HG02642 (cell line): ENCODE data around the gene POLRMT.
"Not testable (repeated sequence)": the region's sequence is repeated elsewhere in the genome, so short reads cannot be mapped to it uniquely, and the experiment has no call there.

Experiments used
- ATAC-seq: cut with Tn5 transposase; IDR thresholded peaks from one replicate; pipeline ENCODE4 v1.9.1; 2021; ENCODE audit warnings: mild to moderate bottlenecking; ENCODE audit not compliant: unreplicated experiment, poor library complexity

Gene POLRMT

DNA sequence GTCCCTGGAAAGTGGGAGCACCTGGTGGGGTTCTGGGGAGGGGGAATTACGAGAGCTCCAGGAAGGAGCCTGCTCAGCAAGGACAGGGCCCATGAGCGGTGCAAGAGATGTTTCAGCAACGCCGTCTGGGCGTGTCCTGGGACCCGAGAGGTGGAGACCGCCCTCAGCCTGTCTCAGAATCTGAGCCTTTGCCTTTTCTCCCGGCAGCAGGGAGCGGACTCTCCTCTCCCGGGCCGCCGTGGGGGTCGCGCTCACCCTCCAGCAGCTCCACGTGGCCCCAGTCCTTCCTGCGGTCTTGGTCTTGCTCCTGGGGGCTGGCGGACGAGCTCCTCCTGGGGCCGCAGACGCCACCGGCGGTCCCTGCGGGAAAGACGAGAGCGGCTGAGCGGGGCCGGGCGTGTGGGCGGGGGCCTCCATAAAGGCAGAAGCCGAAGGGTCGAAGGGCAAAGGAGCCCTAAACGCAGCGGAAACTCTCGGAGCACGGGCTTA lies 714 bp downstream of the POLRMT start:
- ATAC-seq: peak; percentile 17

DNA sequence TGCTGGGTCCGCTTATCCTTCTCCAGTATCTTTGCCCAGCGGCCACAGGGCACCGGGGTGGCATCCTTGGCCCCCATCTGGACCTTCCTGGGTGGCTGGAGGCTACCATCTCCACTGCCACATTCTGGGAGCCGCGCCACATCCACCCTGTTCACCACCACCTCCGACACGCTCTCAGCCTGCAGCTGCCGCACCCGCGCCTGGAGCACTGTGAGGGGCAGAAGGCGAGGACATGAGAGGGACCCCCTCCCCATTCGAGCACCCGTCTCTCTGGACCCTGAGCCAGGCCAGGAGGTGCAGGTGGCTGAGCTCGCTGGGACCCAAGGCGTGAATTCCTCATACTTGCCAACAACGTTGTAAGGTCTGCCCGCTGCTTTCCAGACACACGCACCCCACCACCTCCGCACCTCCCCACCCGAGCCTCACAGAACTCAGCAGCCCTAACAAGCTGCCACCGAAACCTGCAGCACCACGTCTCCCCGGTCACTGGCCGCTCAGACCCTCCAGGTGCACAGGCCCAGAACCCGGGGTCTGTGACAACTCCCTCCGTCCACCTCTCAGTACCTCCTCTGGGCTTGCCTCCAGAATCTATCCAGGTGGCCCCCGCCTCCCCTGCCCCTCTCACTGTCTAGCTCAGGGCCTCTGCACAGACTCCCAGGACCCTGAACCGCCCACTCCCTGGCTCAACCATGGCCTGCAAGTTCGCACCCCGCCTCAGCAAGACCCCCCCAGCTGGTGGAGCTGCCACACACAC lies 3.2 kb downstream of the POLRMT start:
- ATAC-seq: no peak

GRCh38 chr19:629515-629914 lies 3.8 kb downstream of the POLRMT start:
- not testable (repeated sequence) for ATAC-seq

DNA sequence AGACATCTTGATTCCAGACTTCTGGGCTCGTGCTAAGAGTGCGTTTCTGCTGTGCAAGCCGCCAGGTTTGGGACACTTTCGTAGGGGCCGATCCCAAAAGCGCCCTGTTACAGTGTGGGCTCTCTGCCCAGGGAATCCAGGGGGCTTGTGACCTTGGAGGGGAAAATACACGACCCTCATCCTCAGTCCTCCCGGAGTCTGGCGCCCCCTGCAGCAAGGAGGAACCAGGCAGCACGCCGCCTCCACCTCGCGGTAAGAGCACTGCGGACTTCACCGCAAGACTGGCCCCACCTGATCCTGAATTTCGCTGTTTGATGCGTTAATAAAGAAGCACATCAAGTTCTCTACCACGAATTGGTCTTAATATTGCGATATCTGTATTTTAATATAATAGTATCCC lies 5.2 kb downstream of the POLRMT start:
- no peak for ATAC-seq

DNA sequence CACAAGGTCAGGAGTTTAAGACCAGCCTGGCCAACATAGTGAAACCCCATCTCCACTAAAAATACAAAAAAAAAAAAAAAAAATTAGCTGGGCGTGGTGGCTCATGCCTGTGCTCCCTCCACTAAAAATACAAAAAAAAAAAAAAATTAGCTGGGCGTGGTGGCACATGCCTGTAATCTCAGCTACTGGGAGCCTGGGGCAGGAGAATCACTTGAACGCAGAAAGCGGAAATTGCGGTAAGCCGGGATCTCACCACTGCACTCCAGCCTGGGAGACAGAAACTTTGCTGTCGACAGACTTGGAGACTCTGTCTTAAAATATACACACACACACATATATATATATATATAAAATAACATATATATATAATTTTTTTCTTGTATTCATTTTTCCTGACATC lies 6.8 kb downstream of the POLRMT start:
- not testable (repeated sequence) for ATAC-seq

DNA sequence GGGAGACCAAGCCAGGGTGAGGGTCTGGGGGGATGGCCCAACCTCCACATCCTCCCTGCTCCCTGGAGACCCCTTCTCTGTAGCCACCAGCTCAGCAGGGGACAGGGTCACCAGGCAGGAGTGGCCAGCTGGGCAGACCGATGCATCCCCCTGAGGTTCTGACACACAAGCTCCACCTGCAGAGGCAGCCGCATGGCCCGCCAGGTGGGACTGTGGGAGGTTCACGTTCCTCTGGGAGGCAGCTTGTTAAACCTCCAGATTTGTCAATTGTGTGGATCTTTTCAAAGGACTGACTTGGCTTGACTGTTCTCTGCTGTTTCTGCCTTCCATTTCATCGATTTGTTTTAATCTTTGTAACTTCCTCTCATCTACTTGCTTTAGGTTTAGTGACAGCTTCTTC lies 8.1 kb downstream of the POLRMT start:
- no peak for ATAC-seq

DNA sequence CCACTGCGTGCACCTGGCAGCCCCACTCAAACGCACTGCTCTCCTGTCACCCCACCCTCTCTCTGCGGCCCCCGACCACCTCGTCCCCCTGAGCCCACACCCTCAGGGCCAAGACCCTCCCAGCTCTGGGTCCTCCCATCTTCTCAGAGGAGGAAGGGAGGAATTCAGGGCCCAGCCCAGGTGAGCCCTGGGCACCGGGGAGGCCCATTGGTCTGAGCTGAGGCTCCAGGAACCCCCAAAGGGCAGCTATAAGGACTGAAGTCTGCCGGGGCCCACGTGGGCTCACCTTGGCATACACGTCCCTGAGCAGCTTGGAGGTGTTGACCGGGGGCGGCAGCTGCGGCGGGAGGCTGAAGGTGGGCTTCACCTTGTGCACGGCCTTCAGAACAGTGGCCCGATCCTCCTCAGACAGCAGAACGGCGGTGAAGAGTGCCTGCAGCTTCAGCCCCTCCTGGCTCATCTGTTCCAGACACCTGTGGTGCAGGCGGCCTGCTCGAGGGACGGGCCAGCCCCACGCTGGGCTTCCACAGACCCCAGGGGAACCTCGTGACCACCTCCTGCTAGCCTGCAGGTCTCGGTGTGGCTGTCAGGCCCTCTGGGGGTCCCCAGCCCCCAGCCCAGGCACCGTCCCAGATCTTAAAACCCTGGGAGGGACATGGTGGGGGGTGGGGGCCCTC lies 8.8 kb downstream of the POLRMT start:
- ATAC-seq: no peak

- ATAC-seq: no peak
Observed at GRCh38 chr19:623974-624373, 9.4 kb downstream of the POLRMT start.

GRCh38 chr19:623175-623916 lies 10.0 kb downstream of the POLRMT start:
- ATAC-seq: no peak

GRCh38 chr19:622666-623065 lies 10.7 kb downstream of the POLRMT start:
- no peak for ATAC-seq

- no peak for ATAC-seq
Observed at GRCh38 chr19:621819-622218, 11.5 kb downstream of the POLRMT start.

DNA sequence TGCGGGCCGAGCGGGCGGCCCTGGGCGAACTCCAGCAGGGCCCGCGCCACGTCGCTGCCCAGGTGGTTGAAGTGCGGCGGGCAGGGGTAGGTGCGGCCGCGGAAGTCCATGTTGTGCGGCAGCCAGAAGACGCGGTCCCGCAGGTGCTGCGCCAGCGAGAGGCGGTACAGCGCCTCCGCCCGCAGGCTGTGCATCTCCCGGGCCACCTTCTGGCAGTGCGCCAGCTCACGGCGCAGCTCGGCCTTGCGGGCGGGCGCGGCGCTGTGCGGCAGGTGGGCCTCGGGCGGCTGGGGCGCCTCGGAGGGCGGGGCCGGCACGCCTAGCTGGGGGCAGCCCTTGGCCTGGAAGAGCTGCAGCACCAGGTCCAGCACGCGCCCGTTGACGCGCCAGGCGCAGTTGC lies 12.1 kb downstream of the POLRMT start:
- not testable (repeated sequence) for ATAC-seq

DNA sequence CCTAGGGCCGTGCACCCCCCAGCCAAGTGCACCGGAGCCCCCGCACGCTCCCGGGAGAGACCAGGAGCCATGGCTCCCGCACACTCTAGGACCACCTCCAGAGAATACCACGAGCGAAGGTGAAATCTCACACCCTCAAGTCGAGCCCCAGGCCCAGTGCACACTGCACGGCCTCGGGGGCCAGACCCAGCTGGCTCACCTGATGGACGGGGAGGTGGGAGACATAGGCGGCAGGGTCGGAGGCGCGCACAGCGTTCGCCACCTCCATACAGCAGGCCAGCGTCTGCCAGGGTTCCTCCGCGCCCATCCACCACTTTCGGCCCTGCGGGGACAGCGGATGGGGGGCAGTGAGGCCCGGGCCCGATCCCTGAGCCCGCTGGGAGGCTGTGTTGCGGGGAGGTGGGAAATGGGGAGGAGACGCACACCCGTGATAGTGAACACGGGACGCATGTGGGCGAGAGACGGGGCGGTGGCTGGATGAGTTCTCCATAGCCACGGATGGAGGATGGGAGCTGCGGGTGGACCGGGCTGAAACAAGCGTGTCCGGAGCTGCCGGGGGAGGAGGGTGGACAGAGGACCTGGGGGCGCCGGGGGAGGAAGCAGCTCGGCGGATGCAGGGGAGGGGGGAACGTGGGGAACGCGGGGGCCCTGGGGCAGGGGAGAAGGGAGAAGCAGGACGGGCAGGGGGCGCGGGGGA lies 13.0 kb downstream of the POLRMT start:
- ATAC-seq: no peak

DNA sequence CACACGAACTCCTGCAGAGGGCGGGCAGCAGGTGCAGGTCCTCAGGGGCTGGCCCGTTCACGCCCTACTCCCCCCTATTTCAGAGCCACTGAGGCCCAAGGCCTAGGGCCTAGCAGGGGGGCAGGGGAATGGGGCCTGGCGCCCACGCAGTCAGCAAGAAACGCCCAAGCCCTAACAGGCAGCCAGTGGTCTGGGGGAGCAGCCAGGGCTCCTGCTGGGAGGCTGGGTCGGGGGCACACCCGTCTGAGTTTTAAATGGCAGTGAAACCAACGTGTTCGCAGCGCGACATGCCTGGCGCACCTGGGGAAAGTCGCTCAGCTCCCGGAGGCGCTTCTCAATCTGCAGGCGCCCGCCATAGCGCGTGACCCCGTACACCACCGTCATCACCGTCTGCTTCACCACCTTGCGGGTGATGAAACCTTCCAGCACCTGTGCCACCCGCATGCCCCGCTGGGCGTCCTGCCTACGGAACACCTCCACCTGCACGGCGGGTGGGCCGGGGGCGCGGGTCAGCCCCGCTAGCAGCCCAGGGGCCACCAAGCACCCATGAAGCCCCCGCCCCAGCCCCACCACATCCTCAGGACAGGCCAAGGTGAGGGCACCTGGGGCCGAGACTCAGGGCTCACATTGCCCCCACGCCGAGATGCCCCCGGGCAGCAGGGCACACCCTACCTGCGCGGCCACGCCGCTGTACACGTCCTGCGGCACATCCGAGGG lies 13.9 kb downstream of the POLRMT start:
- ATAC-seq: no peak

- no peak for ATAC-seq
Observed at GRCh38 chr19:618674-619285, 14.6 kb downstream of the POLRMT start.

- no peak for ATAC-seq
Observed at GRCh38 chr19:618247-618619, 15.1 kb downstream of the POLRMT start.

DNA sequence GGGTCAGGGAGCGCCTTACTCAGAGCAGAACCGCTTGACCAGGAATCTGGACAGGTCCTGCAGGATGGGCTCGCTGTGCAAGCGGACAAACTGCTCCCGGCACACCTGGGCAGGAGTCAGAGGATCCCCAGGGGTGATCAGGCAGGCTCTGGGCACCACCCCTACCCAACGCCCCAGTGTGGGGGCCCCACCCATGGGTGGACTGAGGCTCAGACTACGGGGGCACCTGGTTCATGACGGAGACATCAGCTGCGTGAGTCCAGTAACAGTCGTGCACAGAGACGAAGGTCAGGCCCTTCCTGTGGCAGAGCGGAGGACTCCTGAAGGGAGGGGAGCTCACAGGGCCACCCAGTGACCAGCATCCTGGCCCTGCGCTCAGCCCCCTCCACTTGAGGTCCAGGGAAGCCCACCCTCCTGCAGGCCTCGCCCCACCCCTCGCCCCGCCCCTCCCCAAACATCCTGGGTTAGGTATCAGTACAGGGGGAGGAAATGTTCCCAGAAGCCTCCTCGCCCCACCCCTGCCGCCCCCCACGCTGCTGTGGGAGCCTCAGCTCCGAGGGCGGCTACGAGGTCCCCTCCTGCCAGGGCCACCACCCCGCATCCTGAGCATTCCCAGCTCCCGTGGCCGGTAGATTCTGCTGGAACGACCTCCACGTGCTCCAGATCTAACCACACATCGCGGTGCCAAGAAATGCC lies 15.6 kb downstream of the POLRMT start:
- no peak for ATAC-seq

GRCh38 chr19:616747-617526 lies 16.4 kb downstream of the POLRMT start:
- no peak for ATAC-seq
